MM.1S (cell line): ENCODE results near the gene MYH3.

ENCODE experiments used
- CTCF ChIP-seq: fragments of 300-600 bp; sonication (generic); IDR thresholded peaks from 2 replicates; pipeline ENCODE4 v1.5.1; 2016; ENCODE audit warnings: antibody characterized with exemption, low read length, mixed read lengths
- EZH2 ChIP-seq: fragments of 300-600 bp; sonication (generic); optimal IDR thresholded peaks from 2 replicates; pipeline ENCODE3; 2017; ENCODE audit warnings: low read depth, mild to moderate bottlenecking, antibody characterized with exemption, low read length, mixed read lengths

- no peak for TF ChIP-seq CTCF
- TF ChIP-seq EZH2, result no peak
These were observed 48.9 kb downstream of the MYH3 start for GRCh38 chr17:10608244-10608643.
